HL-60 (cell line): ENCODE results near the gene SCGB2B2.

ENCODE experiments used
- DNase-seq, 2 experiments: peaks; one replicate each; pipeline ENCODE4 v3.0.0-alpha.2; 2010 to 2020; ENCODE audit warnings: low read depth in 1 of 2, low spot score in 1 of 2
- H3K27ac ChIP-seq: fragments of 250-450 bp; sonication (Bioruptor Pico); replicated peaks from 2 replicates; pipeline ENCODE4 v1.5.1; 2020; ENCODE audit warnings: mild to moderate bottlenecking, moderate library complexity
- H3K27me3 ChIP-seq: fragments of 250-450 bp; sonication (Bioruptor Pico); 2 replicates; pipeline ENCODE4 v1.5.1; 2021; ENCODE audit warnings: mild to moderate bottlenecking, moderate library complexity; ENCODE audit not compliant: insufficient read depth, poor library complexity, severe bottlenecking
- H3K4me3 ChIP-seq: replicated peaks from 2 replicates; pipeline ENCODE4 v1.5.1; 2011; ENCODE audit warnings: mild to moderate bottlenecking, control low read depth, low read length; ENCODE audit not compliant: insufficient read depth
- CTCF ChIP-seq: IDR thresholded peaks from one replicate; pipeline ENCODE4 v1.5.1; 2011; ENCODE audit warnings: low read length, control low read depth, inconsistent platforms; ENCODE audit not compliant: insufficient read depth
- GABPA ChIP-seq: IDR thresholded peaks from 2 replicates; pipeline ENCODE4 v1.6.1; 2012; ENCODE audit warnings: low read depth
- POLR2AphosphoS5 ChIP-seq: IDR thresholded peaks from 2 replicates; pipeline ENCODE4 v1.6.1; 2012; ENCODE audit warnings: low read depth
- REST ChIP-seq: IDR thresholded peaks from 2 replicates; pipeline ENCODE4 v1.6.1; 2012; ENCODE audit warnings: low read depth; ENCODE audit not compliant: insufficient replicate concordance
- SPI1 ChIP-seq: IDR thresholded peaks from 2 replicates; pipeline ENCODE4 v1.6.1; 2012; ENCODE audit warnings: low read depth, mild to moderate bottlenecking, borderline replicate concordance

SCGB2B2 gene

GRCh38 chr19:34654796-34655195 lies 22.2 kb downstream of the SCGB2B2 start:
- no peak overlapping the region for H3K4me3 ChIP-seq
- no peak for DNase-seq
- no peaks in the 10 kb centered on the region for H3K27me3 ChIP-seq
- TF ChIP-seq CTCF (no peak), POLR2AphosphoS5 (no peak), SPI1 (no peak), GABPA (no peak), REST (no peak)
- H3K27ac ChIP-seq, result no peak overlapping the region

- Histone ChIP-seq H3K27me3 (no peaks in the 10 kb centered on the region), H3K27ac (no peak overlapping the region), H3K4me3 (no peak overlapping the region)
- DNase-seq, result no peak
- TF ChIP-seq GABPA (no peak), CTCF (no peak), REST (no peak), SPI1 (no peak), POLR2AphosphoS5 (no peak)
Measured at GRCh38 chr19:34651747-34652146, 25.2 kb downstream of the SCGB2B2 start.

GRCh38 chr19:34649886-34650543 lies 26.9 kb downstream of the SCGB2B2 start:
- no peak overlapping the region for H3K27ac ChIP-seq
- H3K27me3 ChIP-seq, result no peaks in the 10 kb centered on the region
- H3K4me3 ChIP-seq, result no peak overlapping the region
- TF ChIP-seq CTCF (no peak), REST (no peak), SPI1 (no peak), GABPA (no peak), POLR2AphosphoS5 (no peak)
- DNase-seq, result no peak
